Effector CD8-positive, alpha-beta T cell (primary cell): Measurements from ENCODE around the gene CRACR2A.

ENCODE experiments used
- DNase-seq: peaks from one replicate; lab custom pipeline; 2025; lab: John Stamatoyannopoulos, UW

Gene CRACR2A

DNA sequence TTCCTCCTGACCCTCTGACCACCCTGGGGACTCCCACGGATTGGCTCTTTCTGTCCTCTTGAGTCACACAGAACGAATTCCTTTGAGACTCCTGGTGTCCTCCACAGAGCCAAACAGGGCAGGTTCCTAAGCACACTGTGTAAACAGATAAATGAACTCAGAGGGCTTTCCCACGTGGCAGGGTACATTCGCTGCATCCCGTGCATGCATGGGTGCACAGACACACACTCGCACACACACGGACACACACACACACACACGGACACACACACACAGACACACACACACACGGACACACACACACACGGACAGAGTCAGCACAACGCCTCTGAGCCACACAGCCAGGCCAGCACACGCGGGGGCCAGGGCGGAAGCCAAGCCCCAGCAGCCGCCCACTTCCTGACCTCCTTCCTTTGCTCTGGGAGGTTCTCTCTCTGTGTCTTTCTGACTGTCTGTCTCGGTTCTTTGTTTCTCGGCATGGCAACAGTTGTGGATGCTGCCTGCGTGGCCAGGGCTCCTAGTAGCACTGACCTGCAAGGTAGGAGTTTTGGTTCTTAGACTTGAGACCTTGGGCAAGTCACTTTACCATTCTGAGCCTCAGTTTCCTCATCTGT is 706 bp downstream of the CRACR2A start:
- peak; percentile 6 for DNase-seq

DNA sequence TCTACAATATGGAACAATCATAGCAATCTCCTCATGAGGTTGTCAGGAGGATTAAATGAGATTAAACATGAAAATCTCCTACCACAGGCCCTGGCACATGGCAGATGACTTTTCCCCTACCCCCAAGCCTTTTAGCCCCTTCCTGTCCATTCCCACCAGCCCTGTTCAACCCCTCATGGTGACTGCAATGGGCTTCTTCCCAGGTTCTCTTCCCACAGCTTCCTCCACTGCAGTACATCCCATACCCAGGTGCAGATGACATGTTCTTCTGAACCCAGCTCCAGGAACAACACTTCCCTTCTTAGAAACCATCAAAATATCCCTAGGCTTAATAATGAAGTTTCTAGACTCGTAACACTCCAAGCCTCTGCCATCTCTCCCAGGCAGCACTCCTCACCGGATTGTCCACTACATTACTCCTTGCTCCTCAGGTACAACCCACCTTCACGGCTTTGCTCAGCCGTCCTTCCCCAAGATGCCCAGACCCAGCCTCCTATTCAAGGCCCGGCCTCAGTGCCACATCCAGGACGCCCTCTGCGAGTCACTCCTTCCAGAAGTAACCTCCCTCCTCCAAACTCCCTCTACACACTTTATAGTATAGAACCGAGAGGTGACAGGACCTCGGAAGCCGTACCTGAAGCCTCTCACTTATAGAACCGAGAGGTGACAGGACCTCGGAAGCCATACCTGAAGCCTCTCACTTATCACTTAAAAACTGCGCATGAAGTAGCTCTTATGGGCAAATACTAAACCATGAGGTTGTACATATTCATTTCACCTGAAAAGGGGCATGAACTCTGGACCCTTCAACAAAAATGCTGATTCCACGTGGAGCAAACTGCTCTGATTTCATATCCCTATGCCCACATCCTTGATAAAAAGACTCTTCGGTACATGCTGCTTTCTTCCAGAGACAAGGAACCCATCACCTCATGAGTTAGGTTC is 1.5 kb downstream of the CRACR2A start:
- no peak for DNase-seq

DNA sequence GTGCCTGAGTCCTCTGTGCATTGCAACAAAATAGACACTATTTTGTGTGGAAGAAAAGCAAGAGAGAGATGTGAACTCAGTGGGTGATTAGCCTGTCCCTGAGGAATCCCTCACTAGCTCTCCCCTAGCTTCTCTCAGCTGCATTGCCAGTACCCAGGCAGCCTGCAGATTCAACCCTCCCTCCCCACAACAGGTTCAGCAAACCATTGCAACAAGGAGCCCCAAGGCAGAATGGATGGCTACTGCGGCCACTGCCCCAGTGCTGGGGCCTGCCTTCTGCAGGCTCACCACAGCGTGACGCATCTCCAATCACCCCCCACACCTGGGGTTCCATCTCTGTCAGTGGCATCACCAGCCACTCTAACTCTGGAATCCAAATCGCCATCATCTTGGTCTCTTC is 2.3 kb downstream of the CRACR2A start:
- DNase-seq, result no peak

DNA sequence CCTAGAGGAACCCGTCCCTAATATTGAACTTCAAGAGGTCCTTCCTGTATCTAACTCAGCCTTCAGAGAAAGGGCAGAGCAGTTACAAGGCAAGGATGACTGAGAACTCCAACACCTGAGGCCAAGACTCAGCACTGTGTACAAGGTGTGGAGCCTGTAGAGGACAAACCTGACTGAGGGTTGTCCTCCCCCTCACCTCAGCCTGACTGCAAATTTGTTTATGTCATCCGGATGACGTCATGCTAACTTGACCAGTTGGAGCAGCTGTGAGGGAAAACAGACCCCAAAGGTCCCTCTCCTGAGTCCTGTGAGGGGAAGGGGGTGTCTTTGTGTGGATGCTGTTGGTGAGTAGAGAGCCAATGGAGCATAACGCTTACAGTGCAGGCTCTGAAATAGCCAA is 4.3 kb downstream of the CRACR2A start:
- no peak for DNase-seq

DNA sequence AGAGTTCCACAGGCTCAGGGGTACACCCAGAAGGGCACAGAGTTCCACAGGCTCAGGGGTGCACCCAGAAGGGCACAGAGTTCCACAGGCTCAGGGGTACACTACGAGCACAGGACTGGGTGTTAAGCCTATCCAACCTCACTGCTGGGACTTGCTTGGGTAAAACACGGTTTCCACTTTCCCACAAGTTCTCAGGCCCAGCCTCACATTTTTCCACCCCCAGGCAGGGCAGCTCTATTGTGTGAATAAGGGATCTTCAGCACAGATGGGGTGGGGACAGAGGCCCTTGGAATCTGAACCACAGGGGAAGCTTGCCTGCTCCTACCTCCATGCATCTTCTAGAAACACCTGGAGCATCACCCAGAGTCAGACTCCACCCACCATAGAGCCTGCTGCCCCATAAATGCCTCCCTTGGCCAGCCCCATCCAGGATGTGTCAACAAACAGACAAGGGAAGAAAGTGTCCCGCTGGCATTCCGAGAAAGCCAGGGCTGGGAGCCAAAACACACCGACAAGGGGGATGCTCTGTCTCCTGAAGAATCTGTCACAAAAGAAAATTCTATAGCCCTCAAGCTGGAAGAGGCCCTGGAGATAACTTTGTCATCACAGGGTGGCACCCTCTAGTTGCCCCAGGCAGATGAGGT is 4.8 kb downstream of the CRACR2A start:
- no peak for DNase-seq

DNA sequence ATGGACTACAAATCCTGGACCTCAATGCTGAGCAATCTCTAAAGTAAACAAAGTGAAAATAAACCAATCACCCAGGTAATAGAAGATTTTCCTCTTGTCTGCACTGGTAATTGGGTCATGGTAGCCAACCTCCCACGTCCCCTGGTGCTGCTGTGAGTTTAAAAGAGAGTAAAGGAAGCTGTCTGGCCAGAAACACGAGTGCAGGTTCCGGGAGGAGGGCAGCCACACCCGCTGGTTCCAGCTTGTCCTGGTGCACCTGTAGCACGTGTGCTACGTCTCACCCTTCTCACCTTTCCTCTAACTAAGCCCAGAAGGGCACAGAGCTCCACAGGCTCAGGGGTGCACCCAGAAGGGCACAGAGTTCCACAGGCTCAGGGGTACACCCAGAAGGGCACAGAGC is 5.4 kb downstream of the CRACR2A start:
- no peak for DNase-seq

DNA sequence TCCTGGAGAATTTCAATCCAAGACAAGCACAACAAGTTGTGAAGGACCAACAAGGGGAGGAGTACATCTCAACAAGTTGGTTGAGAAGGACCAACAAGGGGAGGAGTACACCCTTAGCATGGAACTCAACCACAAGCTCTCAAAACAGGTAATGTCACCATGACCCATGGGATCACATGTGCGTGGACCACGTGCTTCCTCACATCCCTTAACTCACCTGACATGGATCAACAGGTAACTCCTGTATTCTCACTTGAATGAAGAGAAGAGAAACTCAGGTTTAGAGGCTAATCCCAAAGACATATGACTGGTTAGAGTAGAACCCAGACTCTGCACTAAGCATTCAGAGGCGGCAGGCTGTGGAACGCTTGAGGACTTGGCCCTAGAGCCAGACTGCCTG is 6.2 kb downstream of the CRACR2A start:
- no peak for DNase-seq

DNA sequence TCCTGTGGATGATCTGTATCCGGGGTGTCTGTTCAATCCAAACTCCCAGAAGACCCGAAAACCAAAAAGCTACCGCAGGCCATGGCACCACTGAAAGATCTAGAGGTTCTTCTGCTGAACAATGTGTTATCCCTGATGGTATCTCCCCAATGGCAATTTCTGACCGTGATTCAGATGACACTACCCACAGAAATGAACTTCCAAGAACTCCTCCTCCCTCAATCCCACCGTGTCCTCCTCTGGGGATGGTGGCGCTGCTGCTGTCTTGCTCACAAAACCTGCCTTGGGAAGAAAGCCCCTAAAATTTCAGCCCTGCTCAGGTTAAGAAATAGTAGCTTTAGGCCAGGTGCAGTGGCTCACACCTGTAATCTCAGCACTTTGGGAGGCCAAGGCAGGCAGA is 7.8 kb downstream of the CRACR2A start:
- no peak for DNase-seq

DNA sequence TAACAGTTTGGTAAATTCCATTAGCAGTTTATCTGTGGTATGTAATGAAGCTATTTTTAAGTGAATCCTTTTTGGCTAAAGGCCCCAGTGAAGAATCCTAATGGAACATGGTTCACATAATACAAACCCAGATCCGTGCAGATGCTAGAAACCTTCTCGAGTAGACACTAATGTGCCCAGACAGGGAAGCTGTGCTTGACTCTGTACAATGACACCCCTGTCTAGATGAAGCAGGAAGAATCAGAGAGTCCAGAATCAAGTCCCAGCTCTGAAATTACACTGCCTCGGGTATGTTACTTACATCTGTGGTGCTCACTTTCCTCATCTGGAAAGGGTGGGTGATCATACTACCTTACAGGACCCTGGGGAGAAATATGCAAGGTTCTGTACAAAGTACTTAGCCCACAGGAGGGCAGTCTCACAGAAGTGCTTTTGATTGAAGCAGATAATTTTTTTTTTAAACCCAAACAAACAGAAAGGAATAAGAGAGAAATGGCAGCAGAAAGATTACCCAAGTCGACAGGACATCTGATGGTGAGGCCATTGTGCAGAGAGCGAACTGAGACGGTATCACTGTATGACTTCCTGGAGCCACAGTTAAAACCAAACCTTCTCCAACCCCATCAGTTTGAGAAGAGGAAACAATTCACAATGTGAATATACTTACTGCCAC is 8.5 kb downstream of the CRACR2A start:
- DNase-seq, result no peak

DNA sequence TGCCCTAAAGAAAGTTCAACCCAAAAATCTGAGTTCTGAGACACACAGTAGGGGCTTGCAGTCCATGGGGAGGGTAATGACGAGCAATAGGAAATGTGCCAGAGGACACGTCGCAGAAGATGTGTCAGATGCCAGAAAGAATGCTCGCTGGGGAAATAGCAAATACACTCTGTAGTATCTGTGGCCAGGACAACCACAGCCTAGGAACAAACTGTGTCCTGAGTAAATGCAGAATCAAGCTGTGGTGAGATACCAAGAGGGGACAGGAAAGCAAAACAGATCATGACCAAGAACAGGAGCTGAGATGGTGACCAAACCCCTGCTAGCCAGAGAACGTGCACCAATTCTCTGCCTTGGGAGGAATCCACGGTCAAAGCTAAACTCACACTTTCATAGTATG is 9.1 kb downstream of the CRACR2A start:
- no peak for DNase-seq

DNA sequence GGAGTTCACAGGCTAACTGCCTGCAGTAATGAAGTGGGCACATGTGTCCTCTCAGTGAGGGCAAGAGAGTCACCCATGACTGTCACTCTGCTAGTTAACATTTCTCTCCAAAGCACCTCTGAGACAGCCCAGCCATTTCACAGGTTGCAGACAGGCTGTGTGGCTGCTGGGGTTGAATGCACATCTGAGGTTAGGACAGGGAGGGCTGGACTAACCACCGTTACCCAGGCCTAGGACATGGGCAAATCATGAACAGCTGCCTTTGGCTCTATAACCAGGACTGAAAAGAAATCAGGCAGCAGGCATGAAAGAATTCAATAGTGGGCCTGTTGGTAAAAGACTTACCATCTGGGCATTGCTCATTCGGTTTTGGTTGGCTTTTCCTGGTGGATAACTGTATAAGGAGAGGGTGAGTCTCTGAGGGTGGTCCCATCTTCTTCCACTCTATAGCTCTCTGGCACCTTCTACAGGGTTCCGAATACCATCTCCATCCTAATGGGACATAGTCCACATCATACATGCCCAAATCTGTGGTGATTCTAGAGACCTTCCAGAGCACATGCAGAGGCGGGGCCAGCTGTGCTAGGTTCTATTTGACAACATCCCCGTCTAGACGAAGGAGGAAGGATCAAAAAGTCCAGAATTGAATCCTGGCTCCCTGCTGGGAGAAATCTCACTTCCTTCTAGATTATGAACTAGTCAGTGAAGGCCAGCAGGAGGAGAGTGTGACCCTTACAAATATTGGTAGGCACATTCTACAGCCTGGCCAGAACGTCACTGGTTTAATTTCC is 10.8 kb downstream of the CRACR2A start:
- no peak for DNase-seq

DNA sequence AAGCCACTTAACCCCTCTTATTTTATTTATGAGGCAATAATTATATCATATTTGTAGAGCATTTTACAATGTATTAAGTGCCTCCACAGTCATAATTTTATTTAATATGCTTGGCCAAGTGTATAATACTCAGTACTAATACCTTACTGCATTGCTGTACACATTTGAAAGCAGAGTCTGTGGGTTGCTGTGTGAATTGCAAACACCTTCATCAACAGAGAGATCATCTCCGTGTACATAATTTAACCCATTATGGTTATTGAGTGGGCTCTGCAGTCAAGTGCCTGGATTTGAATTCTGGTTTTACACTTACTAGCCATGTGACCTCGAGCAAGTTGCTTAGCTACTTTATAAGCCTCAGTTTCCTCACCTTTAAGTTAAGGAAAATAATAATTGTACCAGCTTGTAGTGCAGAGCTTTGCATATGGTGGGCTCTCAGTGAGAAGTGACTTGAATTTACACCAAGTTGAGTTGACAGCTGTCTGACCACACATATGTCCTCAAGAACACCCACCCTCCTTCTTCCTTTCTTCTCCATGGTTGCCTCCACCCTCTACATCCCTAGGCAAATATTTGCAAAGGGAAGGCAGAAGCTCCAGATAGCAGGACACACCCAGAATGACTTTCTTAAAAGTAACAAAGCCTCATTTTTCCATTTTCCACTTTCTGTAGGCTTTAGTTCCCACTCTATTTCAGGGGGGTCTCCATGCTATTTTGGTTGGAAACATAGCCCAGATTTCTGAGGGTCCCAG is 12.3 kb downstream of the CRACR2A start:
- DNase-seq, result no peak

DNA sequence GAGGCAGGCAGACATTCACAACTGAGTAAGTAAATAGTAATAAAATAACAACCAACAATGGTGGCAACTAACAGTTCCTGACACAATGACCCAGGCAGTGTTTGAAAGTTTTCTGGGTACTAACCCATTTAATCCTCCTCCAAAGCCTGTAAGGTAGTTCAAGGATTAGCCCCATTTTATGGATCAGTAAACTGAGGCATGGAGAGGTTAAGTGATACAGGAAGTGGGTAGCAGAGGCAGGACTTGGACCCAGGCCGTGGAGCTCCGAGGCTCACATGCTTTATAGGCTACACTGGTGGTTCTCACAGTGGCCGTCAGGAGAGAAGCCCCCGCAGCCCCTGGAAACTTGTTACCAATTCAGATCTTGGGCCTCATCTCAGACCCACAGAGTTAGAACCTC is 17.5 kb downstream of the CRACR2A start:
- no peak for DNase-seq

DNA sequence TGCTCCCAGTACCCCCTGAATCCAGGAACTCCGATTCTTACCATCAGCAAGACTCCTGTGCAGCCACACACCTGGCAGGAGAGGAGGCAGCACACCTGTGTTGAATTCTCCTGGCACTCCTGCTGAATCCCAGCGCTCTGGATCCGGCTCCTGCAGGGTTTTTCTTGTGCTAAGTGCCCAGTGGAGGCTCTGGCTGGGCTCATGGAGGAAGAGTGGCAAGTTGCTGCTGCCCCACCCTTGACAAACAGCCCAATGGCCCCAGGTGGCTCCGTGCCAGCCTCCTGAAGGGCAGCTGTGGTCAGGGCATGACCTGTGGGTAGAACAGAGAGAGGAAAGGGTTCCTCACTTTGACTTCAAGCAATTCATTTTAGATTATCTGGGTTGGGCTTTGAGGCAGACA is 20.0 kb downstream of the CRACR2A start:
- DNase-seq, result no peak

DNA sequence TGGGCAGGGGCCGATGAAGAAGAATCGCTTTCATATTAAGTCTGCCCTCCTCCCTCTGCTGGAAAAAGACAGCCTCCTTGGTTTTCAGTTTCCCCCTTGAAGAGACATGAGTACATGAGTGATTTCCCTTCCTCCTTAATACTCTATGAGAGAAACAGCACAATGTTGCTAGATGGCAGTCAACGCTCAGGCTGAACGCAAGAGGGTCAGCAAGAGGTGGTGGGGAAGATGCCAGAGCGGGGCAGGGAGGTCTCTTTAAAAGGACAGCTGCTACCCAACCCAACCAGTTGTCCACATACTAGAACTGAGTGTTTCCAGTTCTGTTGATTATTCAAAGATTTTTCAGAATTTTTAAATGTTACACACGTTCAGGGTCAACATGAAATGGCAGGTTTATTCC is 22.8 kb downstream of the CRACR2A start:
- no peak for DNase-seq

DNA sequence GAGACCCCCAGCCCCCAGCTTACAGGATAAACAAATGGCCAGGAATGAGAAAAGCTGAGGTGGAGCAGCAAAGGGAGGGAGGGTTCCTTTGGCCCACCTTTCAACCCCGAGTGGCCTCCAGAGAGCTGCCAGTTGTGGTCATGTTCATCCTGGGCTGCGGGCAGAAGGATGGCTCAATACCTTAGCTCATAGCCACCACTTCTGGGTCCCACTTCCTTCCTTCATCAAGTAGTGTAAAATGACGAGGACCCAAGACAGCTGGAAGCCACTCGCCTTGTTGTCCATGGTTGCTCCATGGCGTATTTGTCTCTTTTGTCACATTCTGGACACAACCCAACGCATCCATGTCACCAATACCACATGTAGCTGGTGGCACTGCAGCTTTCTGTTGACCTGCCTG is 24.2 kb downstream of the CRACR2A start:
- DNase-seq, result no peak

DNA sequence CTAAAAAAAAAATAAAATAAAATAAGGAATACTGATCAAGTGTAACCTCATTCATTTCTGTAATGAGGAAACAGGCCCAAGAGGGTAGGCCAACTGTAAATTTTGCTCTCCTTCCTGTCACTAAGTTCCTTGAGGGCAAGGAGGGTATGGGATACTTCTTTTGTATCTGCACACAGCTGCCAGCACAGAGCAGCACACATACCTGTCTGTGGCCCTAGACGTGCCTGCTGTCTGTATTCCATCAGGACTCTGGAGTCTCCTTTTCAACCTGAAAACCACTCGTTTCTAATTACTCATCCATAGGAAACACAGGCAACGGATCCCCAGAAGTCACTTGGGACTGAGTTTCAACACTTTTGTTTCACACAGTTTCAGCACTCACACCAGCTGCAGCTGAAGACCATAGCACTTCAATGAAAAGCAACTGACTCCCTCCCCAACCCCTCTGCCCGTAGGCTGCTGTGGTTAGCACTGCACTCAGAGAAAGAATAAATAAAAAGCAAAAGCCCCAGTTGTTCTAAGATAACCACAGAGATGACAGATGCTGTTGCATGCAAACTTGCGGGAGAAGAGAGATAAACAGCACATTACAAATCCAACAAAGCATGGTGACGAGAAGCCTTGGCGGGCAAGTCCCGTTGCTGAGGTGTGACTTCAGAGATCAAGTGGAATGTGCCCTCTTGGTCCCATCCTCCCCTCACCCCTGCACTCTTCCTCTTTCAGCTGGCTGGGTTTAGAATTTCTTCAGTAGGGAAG is 24.9 kb downstream of the CRACR2A start:
- DNase-seq, result no peak

DNA sequence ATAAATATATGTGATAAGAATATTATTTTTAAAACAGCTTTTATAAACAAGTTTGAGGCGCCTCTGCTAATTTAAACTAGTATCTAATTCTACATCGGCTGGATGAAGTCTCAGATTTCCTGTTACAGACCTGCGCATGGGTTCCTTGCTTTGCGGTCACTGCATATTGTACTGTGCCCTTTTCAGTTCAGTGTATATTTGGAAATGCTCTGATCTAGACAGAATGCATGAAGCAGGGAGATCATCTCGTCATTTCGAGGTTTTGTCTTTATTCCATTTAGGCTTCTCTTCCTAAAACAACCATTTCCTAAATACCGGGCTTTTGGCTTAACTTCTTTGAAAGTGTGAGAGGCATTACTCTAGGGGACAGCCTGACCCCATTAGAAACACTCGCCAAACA is 25.6 kb downstream of the CRACR2A start:
- DNase-seq, result no peak

DNA sequence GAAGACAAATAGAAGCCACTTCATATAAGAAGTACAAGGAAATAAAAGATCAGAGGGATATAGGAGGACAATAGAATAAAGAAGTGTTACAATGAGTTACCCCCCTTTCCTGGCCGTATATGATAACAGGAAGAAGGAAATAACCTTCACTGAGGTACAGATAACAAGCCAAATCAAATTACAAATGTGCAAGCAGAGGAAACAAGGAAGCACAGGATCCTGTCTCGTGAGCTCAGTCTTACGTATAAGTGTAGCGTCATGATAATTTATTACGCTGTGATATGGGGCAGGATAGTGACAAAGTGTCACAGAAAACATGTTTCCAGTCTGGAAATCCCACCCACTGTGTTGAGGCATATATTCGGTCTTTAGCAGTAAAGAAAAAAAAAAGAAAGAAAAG is 26.5 kb downstream of the CRACR2A start:
- no peak for DNase-seq
